ENCODE data around the gene FIBP.

The FIBP gene

DNA sequence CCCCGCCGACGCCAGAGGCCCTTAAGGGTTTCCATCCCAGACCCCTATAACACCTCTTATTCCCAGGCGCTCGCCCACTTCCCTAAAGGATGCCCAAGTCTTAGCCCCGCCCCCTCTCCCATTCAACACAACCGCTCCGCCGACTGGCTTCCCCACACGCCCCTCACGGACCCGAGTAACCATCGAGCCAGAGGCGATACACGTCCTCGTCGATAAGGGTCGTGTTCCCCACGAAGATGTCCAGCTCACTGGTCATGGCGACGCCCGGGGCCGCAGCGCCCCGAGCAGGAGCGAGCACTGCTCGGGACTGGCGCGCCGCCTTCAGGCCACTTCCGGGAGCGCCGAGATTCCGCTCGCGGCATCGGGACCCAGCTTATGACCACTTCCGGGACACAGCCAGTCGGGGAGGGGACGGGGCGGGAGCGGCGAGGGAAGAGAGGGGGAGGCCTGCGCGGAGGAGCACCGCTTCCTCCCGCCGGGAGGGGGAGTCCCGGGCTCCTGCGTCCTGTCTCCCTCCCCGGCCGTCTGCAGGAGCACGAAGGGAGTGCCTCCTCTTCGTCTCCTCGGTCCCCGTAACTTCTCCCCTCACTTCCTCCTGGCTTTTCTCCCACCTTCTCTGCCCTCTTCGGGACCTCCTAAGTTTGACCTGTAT, at the start of gene FIBP:
TSS of gene FIBP (minus strand) at position 309 of the 652 bp plus-strand sequence. CDS start at position 256, 53 bp downstream.
- peak; percentile 74 for DNase-seq

DNA sequence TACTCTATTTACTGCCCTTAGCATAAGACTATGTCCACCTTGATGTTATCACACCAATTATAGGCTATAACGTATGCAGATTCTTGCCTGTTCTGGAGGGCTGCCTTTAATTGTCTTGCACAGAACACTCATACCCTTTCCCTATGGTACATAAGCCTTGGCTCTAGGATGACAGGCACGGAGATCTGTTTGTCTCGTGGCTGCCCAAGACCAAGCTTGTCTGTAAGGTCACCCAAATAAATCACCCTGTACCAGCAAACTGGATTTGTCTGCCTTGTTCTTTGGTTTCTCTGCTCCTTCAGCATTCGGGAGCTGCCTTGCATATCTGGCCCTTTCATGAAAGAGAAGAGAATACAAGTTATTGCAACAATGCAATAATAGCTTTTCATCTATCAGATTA, 49.5 kb upstream of the FIBP start:
- no peak for DNase-seq

DNA sequence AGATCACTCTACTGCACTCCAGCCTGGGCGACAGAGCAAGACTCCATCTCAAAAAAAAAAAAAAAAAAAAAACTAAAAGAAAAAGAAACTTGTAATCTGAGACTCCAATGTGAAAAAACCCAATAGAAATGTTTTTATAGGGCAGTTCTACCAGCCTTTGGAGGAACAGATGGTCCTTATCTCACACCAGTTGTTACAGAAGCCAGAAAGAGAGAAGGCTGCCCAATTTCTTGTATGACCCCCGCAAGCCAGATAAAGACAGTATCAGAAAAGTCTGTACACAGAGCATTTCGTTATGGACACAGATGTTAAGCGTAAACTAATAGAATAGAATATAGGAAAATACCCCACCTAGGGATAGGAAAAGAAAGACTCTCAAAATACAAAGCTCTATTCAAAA, 45.7 kb upstream of the FIBP start:
- DNase-seq = no peak

DNA sequence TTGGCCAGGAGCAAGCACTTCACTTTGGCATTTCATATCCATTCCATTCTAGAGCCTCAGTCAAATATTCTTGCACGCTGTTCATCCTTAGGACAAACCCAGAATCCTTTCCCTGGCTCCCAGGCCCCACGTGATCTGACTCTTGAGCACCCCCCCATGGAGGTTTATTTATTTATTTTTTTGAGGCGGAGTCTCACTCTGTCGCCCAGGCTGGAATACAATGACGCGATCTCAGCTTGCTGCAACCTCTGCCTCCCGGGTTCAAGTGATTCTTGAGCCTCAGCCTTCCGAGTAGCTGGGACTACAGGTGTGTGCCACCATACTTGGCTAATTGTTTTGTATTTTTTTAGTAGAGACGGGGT, 44.3 kb upstream of the FIBP start:
- DNase-seq = no peak

DNA sequence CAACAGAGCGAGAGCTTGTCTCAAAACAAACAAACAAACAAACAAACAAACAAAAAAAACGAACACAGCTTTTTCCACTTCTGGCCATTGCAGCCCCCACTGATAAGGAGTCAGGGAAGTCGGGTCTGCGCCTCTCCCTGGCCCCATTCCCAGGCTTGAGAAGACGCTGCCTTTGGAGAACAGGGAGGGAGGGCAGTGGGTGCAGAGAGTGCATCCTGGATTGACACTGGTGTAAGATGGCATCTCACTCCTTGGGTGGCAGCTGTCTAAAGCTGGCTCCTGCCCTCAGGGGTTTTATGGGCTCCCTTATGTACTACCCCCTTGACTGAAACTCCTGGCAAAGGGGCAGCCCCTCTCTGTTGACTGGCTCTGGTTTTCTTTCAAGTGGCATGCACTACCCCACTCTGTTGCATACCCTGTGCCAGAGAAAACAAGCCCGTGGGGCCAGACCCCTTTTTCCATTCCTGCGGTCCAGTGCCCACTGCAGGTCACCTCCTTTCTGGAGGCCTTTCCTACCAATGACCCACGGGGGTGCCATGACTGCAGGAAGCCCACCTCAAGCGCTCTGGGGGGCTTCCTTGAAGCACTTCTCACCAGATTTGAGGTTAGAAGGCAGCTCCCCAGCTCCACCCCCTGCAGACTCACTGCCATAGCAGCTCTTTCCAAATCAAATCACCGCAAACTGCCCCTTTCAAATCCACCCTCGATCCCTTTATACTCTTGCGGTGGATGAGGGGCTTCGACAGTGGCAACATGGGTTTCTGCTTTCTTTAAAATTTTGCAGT, 43.7 kb upstream of the FIBP start:
- no peak for DNase-seq

DNA sequence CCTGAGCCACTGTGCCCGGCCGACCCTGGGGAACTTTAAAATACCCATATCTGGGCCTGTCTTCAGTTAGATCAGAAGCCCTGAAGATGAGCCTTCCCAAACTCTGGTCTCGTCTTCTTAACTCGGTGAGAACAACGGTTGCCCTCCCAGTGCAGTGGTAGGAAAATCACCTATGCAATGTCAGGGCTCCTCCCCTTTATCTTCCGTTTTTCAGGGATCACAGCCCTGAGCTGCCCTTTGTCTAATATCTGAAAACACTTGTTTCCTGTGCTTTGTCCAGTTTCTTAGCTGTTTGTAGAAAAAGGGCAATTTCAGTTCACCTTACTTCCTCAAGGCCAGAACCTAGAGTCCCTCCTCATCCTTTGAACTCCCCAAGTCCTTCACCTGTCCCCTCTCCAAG, 40.4 kb upstream of the FIBP start:
- DNase-seq = no peak

DNA sequence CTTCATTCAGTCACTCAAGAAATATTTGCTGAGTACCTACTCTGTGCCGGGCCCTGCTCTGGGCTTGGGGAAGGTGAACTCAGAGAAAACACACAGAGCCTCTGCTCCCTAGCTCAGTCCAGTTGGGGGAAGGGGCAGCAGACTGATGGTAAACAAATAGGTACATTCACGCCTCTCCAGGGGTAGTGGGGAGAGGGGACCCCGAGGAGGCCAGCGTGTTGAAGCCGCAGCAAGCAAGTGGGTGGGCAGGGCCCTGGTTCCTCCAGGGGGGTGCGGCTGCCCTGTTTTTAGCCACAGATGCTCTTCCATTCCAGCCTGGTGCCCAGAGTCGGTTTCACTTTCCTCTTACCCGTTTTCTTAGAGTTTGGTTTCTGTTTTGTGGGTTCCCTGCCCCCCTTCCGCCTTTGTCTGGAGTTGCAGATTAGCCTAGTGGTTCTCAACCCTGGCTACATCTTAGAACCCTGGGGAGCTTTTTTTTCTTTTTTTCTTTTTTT, 39.7 kb upstream of the FIBP start:
- DNase-seq = no peak

DNA sequence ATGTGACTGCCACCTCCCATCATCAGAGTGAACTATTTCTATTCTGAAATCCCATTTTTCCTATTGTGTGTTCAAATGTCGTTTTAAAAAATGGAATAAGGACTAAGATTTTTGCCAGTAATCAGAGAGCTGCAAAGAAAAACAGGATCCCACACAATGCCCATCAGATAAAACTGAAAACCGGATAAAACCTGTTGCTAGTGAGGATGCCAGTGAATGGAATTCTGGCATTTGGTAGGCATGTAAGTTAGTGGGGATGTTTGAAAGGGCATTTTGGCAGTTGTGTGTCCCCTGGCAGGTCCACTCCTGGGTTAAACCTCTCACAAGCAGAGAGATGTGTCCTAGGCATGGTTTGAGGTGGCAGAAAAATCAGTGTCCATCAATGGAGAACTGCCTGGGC, 37.1 kb upstream of the FIBP start:
- DNase-seq = no peak

DNA sequence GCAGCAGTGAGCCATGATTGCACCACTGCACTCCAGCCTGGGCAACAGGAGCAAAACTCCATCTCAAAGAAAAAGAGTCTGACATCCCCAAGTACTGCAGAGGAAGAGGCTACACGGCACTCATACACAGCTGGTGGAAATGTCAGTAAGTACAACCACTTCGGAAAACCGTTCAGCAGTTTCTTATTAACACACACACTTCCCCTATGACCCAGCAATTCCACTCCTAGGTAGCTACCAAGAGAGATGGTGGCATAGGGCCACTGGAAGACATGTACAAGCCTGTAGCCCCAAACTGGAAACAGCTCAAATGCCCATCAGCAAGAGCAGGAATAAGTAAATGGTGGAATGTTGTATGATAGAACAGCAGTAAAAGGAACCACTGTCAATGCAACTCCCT, 34.3 kb upstream of the FIBP start:
- DNase-seq = no peak

DNA sequence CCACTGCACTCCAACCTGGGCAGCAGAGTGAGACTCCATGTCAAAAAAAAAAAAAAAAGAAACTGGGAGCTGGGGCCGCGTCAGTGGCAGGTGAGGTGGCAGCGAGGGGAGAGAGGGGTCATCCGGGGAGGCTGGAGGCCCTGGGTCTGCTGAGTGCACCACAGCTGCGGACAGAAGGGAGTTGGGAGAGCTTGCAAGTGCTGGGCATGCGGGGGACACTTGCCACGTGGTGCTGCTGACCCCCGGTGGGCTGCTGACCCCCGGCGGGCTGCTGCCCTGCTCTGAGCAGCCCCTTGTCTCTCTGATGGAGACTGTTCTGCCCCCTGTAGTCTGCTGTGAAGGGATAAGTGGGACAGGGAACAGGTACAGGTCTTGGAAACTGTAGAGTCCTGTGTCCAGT, 33.6 kb upstream of the FIBP start:
- no peak for DNase-seq

DNA sequence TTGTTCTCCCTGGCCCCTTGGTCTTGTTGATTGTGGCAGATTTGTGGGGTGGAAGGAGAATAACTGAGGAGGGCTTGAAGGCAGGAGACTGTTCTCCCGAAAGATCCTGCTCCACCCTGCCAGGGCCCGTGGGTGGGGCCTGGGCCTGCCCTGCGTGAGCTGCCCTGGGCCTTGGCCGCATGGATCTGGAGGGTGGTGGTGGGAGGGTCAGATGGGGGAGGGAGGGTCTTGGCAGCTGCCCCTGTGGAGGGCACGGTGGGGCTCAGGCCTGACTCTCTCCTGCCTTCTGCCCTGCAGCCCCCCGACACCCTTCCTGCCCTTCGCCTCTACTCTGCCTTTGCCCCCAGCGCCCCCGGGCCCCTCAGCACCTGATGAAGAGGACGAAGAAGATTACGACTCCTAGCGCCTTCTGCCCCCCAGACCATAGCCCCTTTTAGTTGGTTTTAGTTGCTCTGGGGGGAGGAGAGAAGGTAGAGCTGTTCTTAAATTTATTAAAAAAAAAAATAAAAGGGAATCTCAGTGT, 32.8 kb upstream of the FIBP start:
- no peak for DNase-seq

DNA sequence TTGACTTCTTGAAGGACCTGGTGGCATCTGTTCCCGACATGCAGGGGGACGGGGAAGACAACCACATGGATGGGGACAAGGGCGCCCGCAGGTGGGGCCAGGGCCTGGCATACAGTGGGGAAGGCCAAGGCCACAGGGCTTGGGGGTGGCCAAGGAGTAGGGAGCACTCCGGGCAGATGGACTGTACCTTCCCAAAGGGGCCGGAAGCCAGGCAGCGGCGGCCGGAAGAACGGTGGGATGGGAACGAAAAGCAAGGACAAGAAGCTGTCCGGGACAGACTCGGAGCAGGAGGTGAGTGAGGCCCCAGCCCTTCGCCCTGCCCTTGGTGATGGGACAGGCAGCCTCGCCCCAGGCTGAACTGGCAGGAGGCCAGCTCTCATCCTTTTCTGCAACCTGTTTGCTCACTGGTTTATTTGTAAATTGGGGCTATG, 32.1 kb upstream of the FIBP start:
- no peak for DNase-seq

DNA sequence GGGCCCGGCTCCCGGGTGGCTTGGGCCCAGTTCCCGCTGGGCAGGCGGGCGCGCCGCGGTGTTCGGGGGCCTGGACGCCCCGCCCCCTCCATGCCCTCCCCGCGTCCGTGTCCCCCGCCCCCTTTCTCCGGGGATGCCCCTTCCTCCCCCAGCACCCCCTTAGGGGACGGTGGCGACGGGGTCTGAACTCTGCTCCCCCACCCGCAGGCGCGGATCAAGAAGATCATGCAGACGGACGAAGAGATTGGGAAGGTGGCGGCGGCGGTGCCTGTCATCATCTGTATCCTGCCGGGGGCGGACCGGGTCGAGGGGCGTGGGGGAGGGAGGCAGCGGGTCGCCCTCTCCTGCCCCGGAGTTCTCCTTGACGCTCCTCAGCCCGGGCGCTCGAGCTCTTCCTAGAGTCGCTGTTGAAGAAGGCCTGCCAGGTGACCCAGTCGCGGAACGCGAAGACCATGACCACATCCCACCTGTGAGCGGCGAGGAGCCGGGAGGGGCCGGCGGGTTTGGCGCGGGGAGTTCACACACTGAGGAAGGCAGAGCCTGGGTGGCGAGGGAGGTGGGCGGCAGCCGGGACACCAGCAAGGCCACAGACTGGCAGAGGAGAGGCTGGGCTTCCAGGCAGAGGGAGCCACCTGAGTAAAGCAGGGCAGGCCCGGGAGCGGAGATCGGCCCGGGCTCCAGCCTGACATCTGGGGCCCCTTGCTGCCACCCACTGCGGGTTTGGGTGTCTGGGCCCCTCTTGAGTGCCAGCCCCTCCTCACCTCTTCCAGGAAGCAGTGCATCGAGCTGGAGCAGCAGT, 31.5 kb upstream of the FIBP start:
- DNase-seq = no peak

DNA sequence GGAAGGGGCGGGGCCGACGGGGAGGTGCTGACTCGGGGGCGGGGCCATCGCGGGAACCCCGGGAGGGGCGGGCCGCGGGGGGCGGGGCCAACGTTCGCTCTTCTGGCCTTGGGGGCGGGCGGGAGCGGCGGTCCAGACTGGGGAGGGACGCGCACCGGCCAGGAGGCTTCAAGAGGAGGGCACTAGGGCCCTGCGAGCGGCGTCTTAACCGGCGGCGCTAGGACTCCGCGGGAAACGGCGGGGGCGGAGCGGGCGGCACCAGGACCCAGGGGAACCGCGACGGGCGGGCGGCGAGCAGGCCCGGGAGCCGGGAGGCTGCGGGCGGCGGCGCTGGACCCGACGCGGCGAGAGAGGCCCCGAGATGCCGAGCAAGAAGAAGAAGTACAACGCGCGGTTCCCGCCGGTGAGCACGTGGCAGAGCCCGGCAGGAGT, 30.9 kb upstream of the FIBP start, which contains the start of gene DRAP1:
TSS of gene DRAP1 (plus strand) at position 286 of the 432 bp plus-strand sequence. CDS start at position 362, 76 bp downstream.
- peak; percentile 86 for DNase-seq

DNA sequence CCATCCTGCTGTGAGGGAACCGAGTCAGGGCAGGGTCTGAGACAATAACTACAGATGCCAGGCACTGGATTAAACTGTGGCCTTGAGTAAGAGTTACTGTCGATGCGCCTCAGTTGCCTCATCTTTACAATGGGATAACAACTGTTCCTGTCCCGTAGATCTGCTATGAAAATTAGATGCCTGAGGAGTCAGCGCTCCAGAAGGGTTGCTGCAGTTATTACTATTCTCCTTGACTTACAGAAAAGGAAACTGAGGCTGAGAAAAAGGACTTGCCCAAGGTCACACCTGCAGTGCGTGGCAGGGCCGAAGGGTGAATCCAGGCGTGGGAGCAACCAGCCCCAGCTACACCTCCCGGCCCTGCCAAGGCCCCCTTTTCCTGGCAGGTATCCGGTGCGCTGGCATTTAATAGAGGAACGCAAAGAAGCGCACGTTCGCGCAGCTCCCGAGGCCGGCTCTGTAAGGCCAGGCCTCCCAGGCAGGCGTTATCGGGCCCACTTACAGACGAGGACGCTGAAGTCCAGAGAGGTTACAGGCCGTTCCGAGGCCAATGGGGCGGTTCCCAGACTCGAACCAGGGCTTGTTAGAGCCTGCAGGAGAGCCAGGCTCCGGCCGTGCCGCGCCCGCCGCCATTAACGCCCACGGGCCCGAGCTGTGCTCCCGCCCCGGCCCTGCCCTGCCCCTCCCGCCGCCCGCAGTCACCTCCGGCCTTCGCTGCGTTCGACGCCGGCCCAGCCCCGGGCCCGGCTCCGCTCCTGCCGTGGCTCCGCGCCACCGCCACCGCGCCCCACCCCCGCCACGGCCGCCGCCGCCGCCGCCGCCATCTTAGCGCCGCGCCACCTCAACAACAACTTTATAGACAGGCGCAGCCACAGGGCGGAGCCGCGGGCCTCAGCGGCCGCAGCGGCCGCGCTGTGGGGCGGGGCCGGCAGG, 30.2 kb upstream of the FIBP start, which contains the start of gene C11orf68:
TSS of gene C11orf68 (minus strand) at position 852 of the 930 bp plus-strand sequence. CDS start at position 821, 31 bp downstream.
- no peak for DNase-seq

DNA sequence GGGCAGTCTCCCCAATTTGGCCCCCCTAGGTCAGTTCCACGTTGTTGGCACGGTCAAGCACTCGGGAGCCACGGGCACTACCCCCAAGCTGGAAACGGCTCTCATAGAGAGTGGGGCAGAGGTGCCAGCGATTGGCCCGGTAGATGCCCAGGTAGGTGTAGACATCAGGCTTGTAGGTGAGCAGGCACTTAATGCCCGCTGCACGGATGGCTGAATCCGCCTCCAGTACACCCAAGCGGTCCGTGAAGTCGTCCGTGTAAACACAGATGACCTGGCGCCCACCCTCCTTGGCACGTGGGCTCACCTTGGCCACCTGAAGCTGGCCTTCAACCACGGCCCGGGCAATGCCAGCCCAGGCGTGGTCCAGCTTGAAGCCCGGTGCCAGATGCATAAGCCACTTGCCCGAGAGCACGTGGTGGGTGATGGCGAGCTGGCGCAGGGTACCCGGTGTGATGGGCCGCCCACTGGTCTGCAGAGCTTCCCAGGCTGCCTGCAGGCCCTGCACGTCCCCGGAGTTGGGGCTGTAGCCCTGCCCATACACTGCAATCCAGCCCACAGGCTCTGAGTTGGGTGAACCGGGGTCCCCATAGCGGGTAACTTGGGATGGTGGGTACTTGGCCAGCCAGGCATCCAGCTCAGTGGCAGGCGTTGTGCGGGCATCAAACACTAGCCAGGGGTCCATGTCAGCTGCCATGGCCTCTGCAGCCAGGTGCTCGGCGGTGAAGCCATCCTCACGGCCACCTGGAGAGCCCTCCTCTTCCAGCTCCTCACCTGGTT, 29.4 kb upstream of the FIBP start:
- no peak for DNase-seq

DNA sequence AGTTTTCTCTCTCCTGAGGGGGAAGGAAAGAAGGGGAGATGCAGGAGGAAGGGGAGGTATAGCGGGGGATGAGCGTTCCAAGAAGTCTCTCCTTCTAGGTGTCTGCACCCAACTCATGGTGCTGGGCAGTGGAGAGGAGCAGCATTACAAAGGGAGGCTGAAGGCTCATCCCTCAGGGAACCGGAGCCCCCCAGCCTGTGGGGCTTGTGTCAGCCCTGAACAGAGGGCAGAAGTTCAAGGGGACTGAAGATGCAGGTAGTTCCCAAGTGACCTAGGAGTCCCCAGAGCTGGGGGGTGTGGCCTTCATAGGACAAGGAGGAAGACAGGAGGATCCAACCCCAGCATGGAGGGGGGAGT, 28.8 kb upstream of the FIBP start:
- DNase-seq = no peak

DNA sequence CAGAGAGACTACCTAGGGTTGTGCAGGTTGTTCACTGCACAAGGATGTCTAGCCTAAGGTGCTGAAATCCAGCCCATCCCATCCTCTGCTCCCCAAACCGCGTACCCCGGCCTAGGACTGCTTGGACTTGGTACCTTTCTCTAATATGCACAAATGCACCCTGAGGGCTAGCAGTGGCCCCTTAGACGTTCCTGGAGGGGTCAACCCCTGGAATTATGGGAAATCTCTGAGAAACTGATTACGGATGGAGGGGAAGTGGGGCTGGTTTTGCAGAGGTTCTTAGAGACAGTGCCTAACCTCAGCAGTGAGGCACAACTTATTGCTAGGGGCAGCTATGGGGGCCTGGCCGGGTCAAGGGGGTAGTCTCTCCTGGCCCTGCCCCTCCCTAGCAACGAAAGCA, 28.1 kb upstream of the FIBP start:
- DNase-seq = no peak

DNA sequence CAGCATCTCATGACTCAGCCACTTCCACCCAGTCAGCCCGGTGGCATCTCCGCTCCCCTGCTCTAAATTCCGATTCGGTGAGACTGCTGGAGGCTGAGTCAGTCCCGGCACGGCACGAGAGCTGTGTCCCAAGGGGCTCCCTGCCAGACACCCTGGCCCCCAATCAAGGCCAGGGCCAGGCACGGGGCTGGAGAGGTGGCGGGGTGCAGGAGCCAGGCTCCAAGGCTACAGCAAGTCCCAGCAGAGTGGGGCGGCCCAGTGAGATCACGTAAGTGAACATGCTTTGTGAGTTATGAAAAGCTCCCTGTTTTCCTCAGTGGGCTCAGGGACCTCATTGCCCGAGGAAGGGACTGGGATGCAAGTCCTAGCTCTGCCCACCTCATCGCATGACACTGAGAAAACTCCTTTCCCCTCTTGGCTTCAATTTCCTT, 27.6 kb upstream of the FIBP start:
- DNase-seq = peak; percentile 69

DNA sequence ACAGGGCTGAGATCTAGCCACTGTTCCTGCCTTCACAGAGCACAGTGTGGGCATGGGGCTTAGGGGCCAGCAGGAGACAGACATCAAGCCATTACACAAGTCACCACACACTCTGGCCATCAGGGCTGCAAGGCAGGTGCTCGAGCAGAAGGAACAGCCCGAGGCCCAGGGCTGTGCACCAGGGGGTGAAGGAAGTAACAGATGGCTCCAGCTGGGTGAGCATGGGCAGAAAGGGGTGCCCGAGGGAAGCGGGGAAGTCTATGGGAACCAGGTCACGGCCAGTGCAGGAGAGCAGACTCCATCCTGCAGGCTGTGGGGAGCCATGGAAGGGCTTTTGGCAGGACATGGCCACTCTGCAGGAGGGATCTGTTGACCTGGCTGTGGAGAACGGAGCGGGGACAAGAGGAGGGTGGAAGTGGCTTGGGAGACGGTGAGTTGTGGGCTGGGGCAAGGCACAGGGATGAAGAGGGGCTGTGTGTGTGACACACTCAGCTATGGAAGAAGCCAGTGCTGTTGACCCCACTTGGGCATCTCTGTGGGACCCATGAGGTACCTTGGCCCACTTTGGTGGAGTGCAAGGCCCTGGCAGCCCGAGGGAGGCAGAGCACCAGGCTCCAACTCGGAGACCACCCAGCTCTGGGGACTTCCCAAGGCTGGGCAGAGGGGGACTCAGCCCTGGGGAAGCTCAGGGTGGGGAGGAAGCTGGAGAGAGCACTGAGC, 27.0 kb upstream of the FIBP start:
- no peak for DNase-seq
